Brain microvascular endothelial cell (primary cell): ENCODE measurements around the gene SLC38A9.
"Not testable (repeated sequence)": the region's sequence is repeated elsewhere in the genome, so short reads cannot be mapped to it uniquely, and the experiment has no call there.

ENCODE experiments used
- DNase-seq: peaks from one replicate; pipeline ENCODE4 v3.0.0-alpha.2; 2020
- H3K27ac ChIP-seq: fragments of 250-450 bp; sonication (Bioruptor Pico); 2 replicates; pipeline ENCODE4 v1.5.1; 2020; ENCODE audit warnings: mild to moderate bottlenecking, moderate library complexity
- H3K27me3 ChIP-seq: fragments of 250-450 bp; sonication (Bioruptor Pico); replicated peaks from 2 replicates; pipeline ENCODE4 v1.5.1; 2020; ENCODE audit warnings: mild to moderate bottlenecking
- H3K36me3 ChIP-seq: fragments of 250-450 bp; sonication (Bioruptor Pico); replicated peaks from 2 replicates; pipeline ENCODE4 v1.5.1; 2020; ENCODE audit warnings: mild to moderate bottlenecking
- H3K4me3 ChIP-seq: 2 replicates; pipeline ENCODE4 v1.5.1; 2011; ENCODE audit warnings: low read depth, mild to moderate bottlenecking, control low read depth, low read length, moderate library complexity
- CTCF ChIP-seq: IDR thresholded peaks from 2 replicates; pipeline ENCODE4 v1.5.1; 2011; ENCODE audit warnings: low read depth, mild to moderate bottlenecking, moderate library complexity, low read length, control low read depth, inconsistent platforms; ENCODE audit errors: missing control alignments
- in situ Hi-C: cut with HindIII; loops from 2 replicates; pipeline ENCODE4 v1.10.0; 2017; ENCODE audit warnings: low sequenced_read_pairs, low pct_ligation_motif_present

The SLC38A9 gene

GRCh38 chr5:55731848-55732247 is 19.7 kb upstream of the SLC38A9 start:
- no peaks in the 10 kb centered on the region for H3K27me3 ChIP-seq
- TF ChIP-seq CTCF = no peak
- H3K36me3 ChIP-seq = no peaks in the 10 kb centered on the region
- no peak overlapping the region for H3K27ac ChIP-seq
- no peak overlapping the region for H3K4me3 ChIP-seq
- DNase-seq = no peak
- in situ Hi-C loops = no loop called here

GRCh38 chr5:55724281-55724680 is 12.2 kb upstream of the SLC38A9 start:
- no peak overlapping the region for H3K4me3 ChIP-seq
- TF ChIP-seq CTCF = no peak
- DNase-seq = no peak
- in situ Hi-C loops = no loop called here
- H3K27ac ChIP-seq = no peak overlapping the region
- H3K27me3 ChIP-seq = no peaks in the 10 kb centered on the region
- no peaks in the 10 kb centered on the region for H3K36me3 ChIP-seq

GRCh38 chr5:55720188-55720703 is 8.1 kb upstream of the SLC38A9 start:
- no peak for DNase-seq
- H3K27me3 ChIP-seq = no peaks in the 10 kb centered on the region
- TF ChIP-seq CTCF = no peak
- no peak overlapping the region for H3K27ac ChIP-seq
- no peaks in the 10 kb centered on the region for H3K36me3 ChIP-seq
- in situ Hi-C loops = no loop called here
- H3K4me3 ChIP-seq = no peak overlapping the region

GRCh38 chr5:55719026-55719425 is 6.9 kb upstream of the SLC38A9 start:
- DNase-seq, in situ Hi-C loops, H3K36me3 ChIP-seq, H3K27ac ChIP-seq, H3K27me3 ChIP-seq, H3K4me3 ChIP-seq: not testable (repeated sequence)

GRCh38 chr5:55715519-55716078 is 3.5 kb upstream of the SLC38A9 start:
- H3K27me3 ChIP-seq = no peaks in the 10 kb centered on the region
- H3K27ac ChIP-seq = no peak overlapping the region
- DNase-seq = no peak
- in situ Hi-C loops = no loop called here
- no peak overlapping the region for H3K4me3 ChIP-seq
- TF ChIP-seq CTCF = no peak
- no peaks in the 10 kb centered on the region for H3K36me3 ChIP-seq

- Histone ChIP-seq H3K36me3 (no peaks in the 10 kb centered on the region), H3K27me3 (no peaks in the 10 kb centered on the region), H3K4me3 (no peak overlapping the region), H3K27ac (no peak overlapping the region)
- TF ChIP-seq CTCF = no peak
- DNase-seq = no peak
- in situ Hi-C loops = no loop called here
Measured at GRCh38 chr5:55714749-55715148, 2.6 kb upstream of the SLC38A9 start.
